Measurements from ENCODE around the gene PFAS.

DNA sequence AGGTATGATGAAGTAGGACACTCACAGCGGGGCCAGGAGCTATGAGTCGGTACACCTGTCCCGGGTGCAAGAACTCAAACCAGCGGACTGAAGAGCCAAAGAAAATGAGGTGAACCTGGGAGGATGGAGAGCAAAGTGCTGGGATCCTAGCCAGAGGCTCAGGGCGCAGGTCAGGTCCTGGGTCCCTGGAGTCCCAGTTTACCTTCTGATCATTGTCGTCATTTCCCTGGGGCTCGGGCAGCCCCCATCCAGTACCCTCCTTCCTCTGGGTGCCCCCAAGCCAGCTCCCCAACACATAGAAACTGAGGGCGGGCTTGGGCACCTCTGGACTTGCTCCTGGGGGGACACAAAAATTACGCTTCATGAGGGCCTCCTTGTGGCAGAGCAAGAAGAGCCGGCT is 17.4 kb upstream of the PFAS start:
- TF ChIP-seq, protein P1, sequence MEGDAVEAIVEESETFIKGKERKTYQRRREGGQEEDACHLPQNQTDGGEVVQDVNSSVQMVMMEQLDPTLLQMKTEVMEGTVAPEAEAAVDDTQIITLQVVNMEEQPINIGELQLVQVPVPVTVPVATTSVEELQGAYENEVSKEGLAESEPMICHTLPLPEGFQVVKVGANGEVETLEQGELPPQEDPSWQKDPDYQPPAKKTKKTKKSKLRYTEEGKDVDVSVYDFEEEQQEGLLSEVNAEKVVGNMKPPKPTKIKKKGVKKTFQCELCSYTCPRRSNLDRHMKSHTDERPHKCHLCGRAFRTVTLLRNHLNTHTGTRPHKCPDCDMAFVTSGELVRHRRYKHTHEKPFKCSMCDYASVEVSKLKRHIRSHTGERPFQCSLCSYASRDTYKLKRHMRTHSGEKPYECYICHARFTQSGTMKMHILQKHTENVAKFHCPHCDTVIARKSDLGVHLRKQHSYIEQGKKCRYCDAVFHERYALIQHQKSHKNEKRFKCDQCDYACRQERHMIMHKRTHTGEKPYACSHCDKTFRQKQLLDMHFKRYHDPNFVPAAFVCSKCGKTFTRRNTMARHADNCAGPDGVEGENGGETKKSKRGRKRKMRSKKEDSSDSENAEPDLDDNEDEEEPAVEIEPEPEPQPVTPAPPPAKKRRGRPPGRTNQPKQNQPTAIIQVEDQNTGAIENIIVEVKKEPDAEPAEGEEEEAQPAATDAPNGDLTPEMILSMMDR (IDR thresholded peaks at IDR 0.05), result no peak
- no peak for TF ChIP-seq POLR2A (IDR thresholded peaks at IDR 0.05)

All from esophagus squamous epithelium (tissue), 4 donors.